ENCODE data around the gene COL9A2. TPM values are rescaled to one million over a fixed set of nuclear protein-coding genes. Genes with fewer than 3 reads are reported as not detected.
A peak's percentile ranks its signal among the peaks of the same experiment; 100 is the strongest.

Gene COL9A2
- total RNA-seq, 2 experiments from 2014 or later: 1.2 to 1.9 TPM

DNA sequence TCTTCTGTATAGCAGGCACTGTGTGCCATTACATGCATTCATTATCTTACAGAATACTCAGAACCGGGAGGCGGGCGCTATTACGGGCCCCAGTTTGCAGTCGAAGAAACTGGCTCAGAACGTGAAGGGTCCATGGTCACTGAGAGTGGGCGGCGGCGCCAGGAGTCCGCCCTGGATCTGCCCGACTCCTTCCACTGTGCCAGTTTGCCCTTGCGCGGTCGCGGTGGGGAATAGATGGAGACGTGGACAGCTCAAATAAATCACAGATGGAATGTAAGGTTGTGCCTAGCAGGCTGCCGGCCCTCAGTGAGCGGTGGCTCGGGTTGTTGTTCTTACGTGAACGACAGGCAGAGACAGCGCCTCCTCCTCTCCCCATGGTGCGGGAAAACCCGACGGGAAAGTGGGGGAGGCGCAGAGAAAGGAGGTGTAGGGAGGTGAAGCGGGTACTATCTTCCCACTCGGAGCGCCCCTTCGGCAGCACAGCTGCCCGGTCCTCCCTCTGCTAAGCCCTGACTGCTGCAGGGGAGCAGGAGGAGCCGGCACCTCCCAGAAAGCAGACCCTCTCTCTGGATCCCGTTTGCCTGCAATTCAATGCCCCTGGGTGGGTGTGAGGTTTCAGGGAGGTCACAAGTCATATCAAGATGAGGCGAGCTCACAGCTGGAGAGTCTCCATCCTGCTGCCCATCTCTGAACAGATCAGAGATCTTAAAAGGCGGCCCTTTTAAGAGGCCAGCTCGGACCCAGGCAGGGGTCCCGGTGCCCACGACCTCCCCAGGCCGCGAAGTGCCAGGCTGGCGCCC lies 1.1 kb downstream of the COL9A2 start:
- H3K9me3 Mint-ChIP-seq: no peaks in the 10 kb centered on the region
- CTCF ChIA-PET: interaction anchor here (0.6 to 10.2 kb wide), 29 partner anchors 10 to 432 kb away, joined by 3 to 95 read pairs (median 4); partner anchors contain the start of genes RLF and TRIT1
- POLR2A ChIA-PET: no interaction called here
- peak overlapping the region; percentile 61 for H3K4me3 Mint-ChIP-seq
- no peak overlapping the region for H3K27ac Mint-ChIP-seq
- peaks cover 54% of the 10 kb centered on the region for H3K4me1 Mint-ChIP-seq
- peaks cover 1% of the 10 kb centered on the region for H3K36me3 Mint-ChIP-seq (ENCODE audit: low read depth)
- DNase-seq: no peak
- H3K27me3 Mint-ChIP-seq: peaks cover 25% of the 10 kb centered on the region

DNA sequence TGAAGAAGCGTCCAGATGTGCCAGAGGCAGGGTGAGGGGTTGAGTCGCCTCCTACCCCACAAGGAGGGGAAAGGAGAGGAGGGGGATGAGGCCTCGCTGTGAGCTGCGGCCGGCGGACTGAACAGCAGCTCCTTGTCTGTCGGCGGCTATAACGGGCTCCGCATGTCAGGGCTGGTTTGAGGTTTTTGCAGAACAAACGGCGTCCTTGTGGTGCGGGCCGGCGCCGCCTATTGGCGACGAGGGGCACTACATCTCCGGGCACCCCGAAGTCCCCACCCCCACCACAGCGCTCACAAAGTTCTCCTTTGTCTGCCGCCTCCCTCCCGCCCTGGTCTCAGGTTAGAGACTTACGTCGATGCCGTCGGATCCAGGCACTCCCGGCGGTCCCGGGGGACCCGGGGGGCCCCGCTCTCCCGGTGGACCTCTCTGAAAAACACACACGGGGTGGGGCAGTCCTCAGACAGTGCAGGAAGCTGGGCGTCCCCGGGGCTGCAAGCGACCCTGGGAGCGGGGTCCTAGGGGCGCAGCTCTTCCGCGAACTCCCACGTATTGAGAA lies 1.8 kb downstream of the COL9A2 start:
- H3K36me3 Mint-ChIP-seq (ENCODE audit: low read depth): peaks cover 1% of the 10 kb centered on the region
- ChIA-PET POLR2A (no interaction called here), CTCF (interaction anchor here (0.6 to 10.2 kb wide), 39 partner anchors 10 to 431 kb away, joined by 3 to 95 read pairs (median 4); partner anchors contain the start of genes RLF and TRIT1)
- peak overlapping the region; percentile 61 for H3K4me3 Mint-ChIP-seq
- no peaks in the 10 kb centered on the region for H3K9me3 Mint-ChIP-seq
- H3K4me1 Mint-ChIP-seq: peaks cover 54% of the 10 kb centered on the region
- peak overlapping the region; percentile 26 for H3K27ac Mint-ChIP-seq
- DNase-seq: peak; percentile 81
- peaks cover 25% of the 10 kb centered on the region for H3K27me3 Mint-ChIP-seq

DNA sequence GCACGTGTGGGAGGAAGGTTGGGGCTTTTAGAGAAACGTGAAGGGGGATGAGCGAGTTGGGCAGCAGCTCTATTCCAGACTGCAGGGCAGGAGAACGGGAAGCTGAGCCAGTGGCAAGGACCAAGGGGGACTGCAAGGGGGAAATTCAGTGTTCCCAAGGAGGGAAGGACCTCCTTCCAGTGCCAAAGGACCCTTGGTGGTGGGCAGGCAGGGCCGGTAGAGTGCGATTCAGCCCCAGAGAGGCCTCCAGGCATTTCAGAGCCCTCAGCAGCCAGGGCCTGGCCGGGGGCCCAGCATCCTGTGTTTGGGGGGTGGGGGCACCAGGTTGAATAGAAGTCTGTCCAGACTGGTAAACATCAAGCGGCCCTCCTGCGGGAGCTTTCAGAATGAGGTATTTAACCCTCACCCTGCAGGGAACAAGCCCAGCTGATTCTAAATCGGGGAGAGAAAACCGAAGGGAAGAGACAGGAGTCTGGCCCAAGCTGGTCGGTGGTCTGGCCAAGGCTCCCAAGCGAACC lies 2.3 kb downstream of the COL9A2 start:
- peaks cover 54% of the 10 kb centered on the region for H3K4me1 Mint-ChIP-seq

DNA sequence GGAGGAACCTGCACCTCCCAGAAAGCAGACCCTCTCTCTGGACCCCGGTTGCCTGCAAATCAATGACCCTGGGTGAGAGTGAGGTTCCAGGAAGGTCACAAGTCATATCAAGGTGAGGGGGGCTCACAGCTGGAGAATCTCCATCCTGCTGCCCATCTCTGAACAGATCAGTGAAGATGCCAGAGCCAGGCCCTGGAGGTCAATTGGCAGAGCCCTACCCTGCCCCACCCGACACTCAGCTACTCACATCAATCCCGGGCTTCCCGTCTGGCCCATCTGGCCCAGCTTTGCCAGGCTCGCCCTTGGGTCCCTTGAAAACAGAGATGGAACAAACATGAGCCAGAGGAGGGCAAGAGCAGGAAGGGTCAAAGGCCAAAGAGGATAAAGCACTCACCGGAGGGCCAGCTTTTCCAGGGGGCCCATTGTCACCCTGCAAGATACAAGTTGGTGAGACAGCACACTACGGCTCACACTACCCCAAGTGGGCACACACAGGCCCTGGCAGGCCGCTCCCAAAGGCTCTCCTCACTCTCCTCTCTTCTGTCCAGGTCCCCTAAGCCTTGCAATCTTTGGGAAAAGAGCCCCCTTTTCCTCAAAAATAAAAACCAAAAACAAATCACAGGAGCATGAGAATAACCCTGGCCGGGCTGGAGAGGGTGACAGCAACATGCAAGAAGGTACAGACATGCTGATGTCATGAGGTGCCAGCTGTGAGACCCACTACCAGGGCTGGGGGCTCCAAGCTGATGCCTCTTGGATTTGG lies 2.9 kb downstream of the COL9A2 start:
- Mint-ChIP-seq H3K27me3 (peaks cover 24% of the 10 kb centered on the region), H3K4me1 (peaks cover 51% of the 10 kb centered on the region), H3K36me3 (ENCODE audit: low read depth) (peaks cover 1% of the 10 kb centered on the region), H3K9me3 (no peaks in the 10 kb centered on the region), H3K27ac (no peak overlapping the region), H3K4me3 (no peak overlapping the region)
- ChIA-PET POLR2A (no interaction called here), CTCF (interaction anchor here (0.5 to 10.2 kb wide), 19 partner anchors 12 to 226 kb away, joined by 3 to 95 read pairs (median 4); partner anchors contain the start of gene RLF)
- DNase-seq: no peak

More for the DNA sequence above, 2.3 kb downstream of the COL9A2 start:
- Mint-ChIP-seq H3K27me3 (peaks cover 25% of the 10 kb centered on the region), H3K27ac (peak overlapping the region; percentile 26), H3K36me3 (ENCODE audit: low read depth) (peaks cover 1% of the 10 kb centered on the region), H3K9me3 (no peaks in the 10 kb centered on the region), H3K4me3 (peak overlapping the region; percentile 61)
- no peak for DNase-seq
- ChIA-PET POLR2A (no interaction called here), CTCF (interaction anchor here (0.5 to 10.2 kb wide), 34 partner anchors 9 to 362 kb away, joined by 3 to 95 read pairs (median 4); partner anchors contain the start of gene RLF)

DNA sequence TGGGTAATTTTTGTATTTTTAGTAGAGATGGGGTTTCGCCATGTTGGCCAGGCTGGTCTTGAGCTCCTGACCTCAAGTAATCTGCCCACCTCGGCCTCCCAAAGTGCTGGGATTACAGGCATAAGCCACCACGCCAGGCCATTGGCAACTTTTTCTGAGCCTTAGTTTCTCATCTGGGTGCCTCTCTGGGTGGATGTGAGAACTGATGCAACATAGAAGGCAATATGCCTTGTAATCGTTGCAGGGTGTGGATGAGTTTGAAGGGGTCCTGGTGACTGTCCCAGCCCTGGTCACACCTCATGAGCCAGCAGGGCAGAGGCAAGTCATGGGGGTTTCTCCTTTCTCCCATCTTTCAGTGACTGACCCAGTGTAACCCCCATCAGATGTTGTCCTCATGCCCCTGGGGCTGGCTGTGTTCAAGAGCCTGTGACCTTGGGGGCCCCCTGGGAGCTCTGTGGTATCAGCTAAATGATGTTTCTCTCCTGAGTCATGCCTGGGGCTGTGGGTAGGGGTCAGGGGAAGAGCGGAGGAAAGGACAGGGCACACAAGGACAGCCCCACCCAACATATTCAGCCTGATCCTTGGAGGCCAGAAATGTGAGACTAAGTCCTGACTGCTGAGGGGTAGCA lies 3.6 kb downstream of the COL9A2 start:
- ChIA-PET CTCF (interaction anchor here (1.5 to 10.2 kb wide), 3 partner anchors 14 to 23 kb away, joined by 4 to 95 read pairs (median 4); no protein-coding TSS in a partner anchor), POLR2A (no interaction called here)
- Mint-ChIP-seq H3K36me3 (ENCODE audit: low read depth) (peaks cover 1% of the 10 kb centered on the region), H3K4me3 (no peak overlapping the region), H3K4me1 (peaks cover 44% of the 10 kb centered on the region), H3K27me3 (peaks cover 21% of the 10 kb centered on the region), H3K9me3 (no peaks in the 10 kb centered on the region), H3K27ac (peak overlapping the region; percentile 20)
- no peak for DNase-seq

DNA sequence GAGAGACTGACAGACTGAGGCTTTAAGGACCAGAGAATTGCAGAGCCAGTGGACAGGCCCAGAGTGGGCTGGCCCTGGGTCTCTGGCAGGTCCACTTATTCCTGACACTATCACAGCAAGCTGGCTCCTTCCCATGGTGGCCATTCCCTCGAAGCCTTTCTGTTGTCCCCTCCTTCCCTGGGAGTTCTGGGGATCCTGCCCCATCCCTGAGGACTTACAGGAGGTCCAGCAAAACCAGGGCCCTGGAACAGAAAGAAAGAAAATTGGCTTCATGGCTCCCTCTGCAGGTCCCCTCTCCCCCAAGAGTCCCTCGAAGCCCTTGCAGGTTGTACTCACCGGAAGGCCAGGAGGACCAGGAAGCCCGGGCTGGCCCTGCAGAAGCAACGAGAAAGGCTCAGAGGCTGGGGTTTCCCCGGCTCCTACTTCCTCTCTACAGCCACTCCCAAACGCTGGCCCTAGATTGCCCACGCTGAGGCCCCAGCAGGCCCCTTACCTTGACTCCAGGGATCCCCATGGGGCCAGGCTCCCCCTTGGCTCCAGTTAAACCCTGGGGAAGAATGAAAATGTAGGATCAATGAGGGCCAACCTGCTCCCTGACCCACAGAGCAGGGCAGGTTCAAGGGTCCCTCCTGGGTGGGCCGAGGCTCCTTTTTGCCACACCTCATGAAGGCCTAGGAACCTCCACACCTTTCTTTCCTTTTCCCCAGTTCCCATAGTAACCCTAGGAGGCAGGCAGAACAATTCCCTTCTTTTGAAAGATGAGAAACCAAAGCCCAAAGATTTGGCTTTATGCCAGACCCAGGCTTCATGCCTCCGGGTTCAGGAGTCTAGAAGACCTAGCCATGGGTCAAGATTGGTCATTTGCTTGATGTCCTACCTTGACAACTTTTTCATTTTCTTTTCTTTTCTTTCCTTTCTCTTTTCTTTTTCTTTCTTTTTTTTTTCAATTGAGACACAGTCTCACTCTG lies 4.6 kb downstream of the COL9A2 start:
- peak overlapping the region; percentile 51 for H3K27ac Mint-ChIP-seq

DNA sequence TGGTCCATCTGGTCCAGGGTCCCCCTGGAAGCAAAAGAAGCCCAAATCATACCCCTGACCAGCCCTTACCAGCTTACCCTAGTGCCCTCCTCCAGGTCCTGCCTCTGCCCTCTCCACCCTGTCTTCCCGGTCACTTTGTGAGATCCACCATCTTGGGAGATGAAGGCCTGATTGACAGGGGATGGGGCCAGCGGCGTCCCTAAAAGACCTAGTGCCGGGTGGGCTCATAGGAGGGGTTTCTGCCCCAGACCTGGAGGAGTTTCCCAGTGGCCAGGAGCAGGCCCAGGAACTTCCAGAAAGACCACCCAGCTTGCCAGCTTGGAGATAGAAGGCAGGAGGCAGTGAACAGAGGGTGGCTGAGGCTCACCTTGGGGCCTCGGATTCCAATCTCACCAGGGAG lies 5.4 kb downstream of the COL9A2 start:
- Mint-ChIP-seq H3K27me3 (peaks cover 9% of the 10 kb centered on the region), H3K4me1 (peaks cover 32% of the 10 kb centered on the region), H3K9me3 (no peaks in the 10 kb centered on the region), H3K4me3 (no peak overlapping the region), H3K27ac (no peak overlapping the region), H3K36me3 (ENCODE audit: low read depth) (no peaks in the 10 kb centered on the region)
- ChIA-PET CTCF (interaction anchor here (0.6 to 1.2 kb wide), 6 partner anchors 23 to 551 kb away, joined by 3 to 4 read pairs (median 3); partner anchors contain the start of gene ZMPSTE24), POLR2A (no interaction called here)
- no peak for DNase-seq

More for the DNA sequence above, 4.6 kb downstream of the COL9A2 start:
- Mint-ChIP-seq H3K4me3 (no peak overlapping the region), H3K9me3 (no peaks in the 10 kb centered on the region), H3K4me1 (peaks cover 37% of the 10 kb centered on the region), H3K36me3 (ENCODE audit: low read depth) (peaks cover under 1% of the 10 kb centered on the region), H3K27me3 (peaks cover 14% of the 10 kb centered on the region)
- ChIA-PET POLR2A (no interaction called here), CTCF (interaction anchor here (1.2 to 10.2 kb wide), 2 partner anchors 24 to 26 kb away, joined by 3 to 95 read pairs; no protein-coding TSS in a partner anchor)
- DNase-seq: no peak

DNA sequence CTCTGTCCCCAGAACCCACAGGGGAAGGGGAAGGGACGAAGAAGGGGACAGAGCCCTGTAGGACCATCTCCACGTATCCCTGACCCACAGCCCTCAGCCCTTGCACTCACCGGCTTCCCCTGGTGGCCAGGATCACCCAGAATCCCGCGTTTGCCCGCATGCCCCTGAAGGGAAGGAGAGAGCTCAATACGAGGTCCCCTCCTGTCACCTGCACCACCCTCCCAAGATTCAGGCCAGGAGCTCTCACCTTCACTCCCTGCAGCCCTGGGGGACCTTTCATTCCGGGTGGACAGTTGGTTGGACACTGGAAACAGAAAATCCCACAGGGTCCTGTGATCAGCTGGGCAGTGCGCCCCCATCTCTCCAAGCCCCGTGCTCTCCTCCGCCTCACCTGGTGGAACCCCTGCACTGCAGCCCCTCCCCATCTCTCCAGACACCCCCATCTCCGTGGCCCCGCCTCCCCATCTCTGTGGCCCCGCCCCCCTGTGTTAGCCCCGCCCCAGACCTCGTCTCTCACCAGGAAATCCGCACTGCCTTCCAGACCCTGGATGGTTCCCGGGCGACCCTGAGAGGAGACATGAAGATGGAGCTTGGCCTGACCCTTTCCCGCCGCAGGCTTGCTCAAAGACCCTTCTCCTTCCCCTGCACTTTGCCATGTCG lies 6.0 kb downstream of the COL9A2 start:
- POLR2A ChIA-PET: no interaction called here
- H3K4me3 Mint-ChIP-seq: no peak overlapping the region
- no peak for DNase-seq

DNA sequence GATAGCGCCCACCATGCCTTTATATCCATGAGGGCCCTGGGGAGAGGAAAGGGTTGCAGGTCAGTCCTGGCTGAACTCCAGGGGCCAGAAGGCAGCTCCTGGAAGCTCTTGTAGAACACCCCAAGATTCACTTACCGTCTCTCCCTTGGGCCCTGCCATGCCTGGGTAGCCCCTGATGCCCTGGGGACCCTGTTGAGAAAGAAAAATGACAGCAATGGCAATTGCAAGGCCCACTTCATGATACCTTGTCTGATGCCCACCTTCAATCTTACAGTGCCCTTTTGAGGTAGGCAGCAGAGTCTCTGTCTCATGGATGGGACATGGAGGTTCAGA lies 7.0 kb downstream of the COL9A2 start:
- Mint-ChIP-seq H3K4me1 (peaks cover 22% of the 10 kb centered on the region), H3K36me3 (ENCODE audit: low read depth) (no peaks in the 10 kb centered on the region), H3K9me3 (no peaks in the 10 kb centered on the region), H3K27ac (no peak overlapping the region), H3K27me3 (no peaks in the 10 kb centered on the region), H3K4me3 (no peak overlapping the region)
- CTCF ChIA-PET: no interaction called here
- POLR2A ChIA-PET: no interaction called here
- no peak for DNase-seq

More for the DNA sequence above, 6.0 kb downstream of the COL9A2 start:
- CTCF ChIA-PET: interaction anchor here (0.6 to 1.2 kb wide), 6 partner anchors 23 to 552 kb away, joined by 3 to 4 read pairs (median 3); partner anchors contain the start of gene ZMPSTE24
- H3K27ac Mint-ChIP-seq: no peak overlapping the region
- no peaks in the 10 kb centered on the region for H3K9me3 Mint-ChIP-seq
- no peaks in the 10 kb centered on the region for H3K36me3 Mint-ChIP-seq (ENCODE audit: low read depth)
- H3K27me3 Mint-ChIP-seq: peaks cover 6% of the 10 kb centered on the region
- peaks cover 30% of the 10 kb centered on the region for H3K4me1 Mint-ChIP-seq

DNA sequence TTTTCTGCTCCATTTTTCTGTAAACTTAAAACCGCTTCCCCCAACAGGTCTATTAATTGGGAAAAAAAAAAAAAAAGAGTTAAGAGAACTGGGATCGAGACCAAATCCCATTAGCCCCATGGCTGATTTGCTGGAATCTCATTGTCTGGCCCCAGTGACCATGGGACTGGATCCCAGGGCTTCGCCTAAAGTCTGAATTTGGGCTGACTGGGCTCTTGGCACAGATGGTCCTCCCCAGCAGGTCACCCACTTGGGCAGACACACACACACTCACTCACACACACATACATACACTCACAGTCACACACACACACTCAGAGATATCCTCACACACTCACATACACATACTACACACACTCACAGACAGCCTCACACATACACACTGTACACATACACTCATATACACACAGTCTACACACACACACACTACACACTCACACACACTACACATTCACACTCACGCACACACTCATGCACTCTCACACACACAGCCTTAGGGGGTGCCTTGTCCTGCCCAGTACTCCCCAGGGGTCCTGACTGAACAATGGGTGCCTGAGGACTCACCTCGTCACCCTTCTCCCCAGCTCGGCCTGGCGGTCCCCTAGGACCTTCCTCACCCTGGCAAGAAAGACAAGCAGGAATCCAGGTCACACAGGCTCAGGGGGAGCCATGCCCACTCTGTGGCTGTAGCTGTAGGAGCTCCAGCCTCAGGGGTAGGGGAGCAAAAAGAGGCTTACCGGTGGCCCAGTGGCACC lies 7.5 kb downstream of the COL9A2 start:
- DNase-seq: no peak
- no peaks in the 10 kb centered on the region for H3K27me3 Mint-ChIP-seq
- ChIA-PET CTCF (no interaction called here), POLR2A (no interaction called here)
- H3K36me3 Mint-ChIP-seq (ENCODE audit: low read depth): no peaks in the 10 kb centered on the region
- no peak overlapping the region for H3K4me3 Mint-ChIP-seq
- no peak overlapping the region for H3K27ac Mint-ChIP-seq
- H3K4me1 Mint-ChIP-seq: peaks cover 16% of the 10 kb centered on the region
- no peaks in the 10 kb centered on the region for H3K9me3 Mint-ChIP-seq

All from activated CD4-positive, alpha-beta T cell treated with anti-CD3 and anti-CD28 coated beads, Interleukin-2, amount 10 ng/mL, durations not matched to agents 7 days and 5 days (primary cell).